ENCODE data around the gene SPINK13. TPM values are rescaled to one million over a fixed set of nuclear protein-coding genes. Genes with fewer than 3 reads are reported as not detected.

Gene SPINK13
- total RNA-seq, 1 donor from 2014 or later: not detected

DNA sequence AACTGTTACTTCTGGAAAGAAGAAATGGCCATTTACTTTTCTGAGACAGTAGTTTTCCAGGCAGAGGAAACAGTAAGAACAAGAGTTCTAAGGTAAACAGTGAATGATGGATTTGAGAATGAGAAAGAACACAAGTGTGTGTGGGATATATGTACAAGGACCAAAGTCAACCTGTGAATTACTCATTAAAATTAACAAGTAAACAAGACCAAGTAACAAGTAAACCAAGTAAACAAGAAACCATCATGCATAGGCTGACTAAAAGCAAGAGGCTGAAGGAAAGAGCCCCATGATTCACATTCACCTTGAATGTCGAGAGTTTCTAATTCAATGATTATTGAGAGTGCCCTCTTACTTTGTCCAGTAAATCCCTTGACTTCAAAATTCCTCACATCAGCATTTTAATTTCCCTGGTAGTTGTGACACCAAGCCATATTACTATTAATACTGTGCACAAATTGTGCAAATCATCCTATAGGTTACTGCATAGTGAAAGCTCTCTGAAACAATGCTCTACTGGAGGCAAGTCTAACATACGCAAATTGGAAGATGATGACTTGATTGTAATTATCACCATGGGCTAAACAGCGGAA is 40.1 kb upstream of the SPINK13 start:
- no peaks in the 10 kb centered on the region for H3K79me2 ChIP-seq (ENCODE audit: insufficient read depth, low read length)
- H3K4me2 ChIP-seq (ENCODE audit: low read length): no peak overlapping the region
- no peak overlapping the region for H3K27ac ChIP-seq (ENCODE audit: low read depth, low read length)
- no peaks in the 10 kb centered on the region for H3K36me3 Mint-ChIP-seq (ENCODE audit: low read depth, unreplicated experiment)
- no peaks in the 10 kb centered on the region for H3K9me3 ChIP-seq (ENCODE audit: insufficient read depth, low read depth, low read length)
- no peak overlapping the region for H3K4me3 ChIP-seq (ENCODE audit: insufficient read depth, low read depth, low read length)
- no peaks in the 10 kb centered on the region for H4K20me1 ChIP-seq (ENCODE audit: insufficient read depth, low read length)
- DNase-seq (ENCODE audit: low read depth) (no peak), FAIRE-seq (no peak)
- H3K4me1 Mint-ChIP-seq (ENCODE audit: low read depth, unreplicated experiment): no peaks in the 10 kb centered on the region
- H3K4me1 ChIP-seq (ENCODE audit: insufficient read depth, low read length): no peaks in the 10 kb centered on the region
- no peaks in the 10 kb centered on the region for H3K9me3 Mint-ChIP-seq (ENCODE audit: unreplicated experiment)
- no peak overlapping the region for H3K27ac Mint-ChIP-seq (ENCODE audit: unreplicated experiment)
- H3K9ac ChIP-seq (ENCODE audit: low read length): no peak overlapping the region
- TF ChIP-seq EZH2 (IDR thresholded peaks at IDR 0.05; ENCODE audit: insufficient read depth, low read length): no peak
- TF ChIP-seq, protein P1, sequence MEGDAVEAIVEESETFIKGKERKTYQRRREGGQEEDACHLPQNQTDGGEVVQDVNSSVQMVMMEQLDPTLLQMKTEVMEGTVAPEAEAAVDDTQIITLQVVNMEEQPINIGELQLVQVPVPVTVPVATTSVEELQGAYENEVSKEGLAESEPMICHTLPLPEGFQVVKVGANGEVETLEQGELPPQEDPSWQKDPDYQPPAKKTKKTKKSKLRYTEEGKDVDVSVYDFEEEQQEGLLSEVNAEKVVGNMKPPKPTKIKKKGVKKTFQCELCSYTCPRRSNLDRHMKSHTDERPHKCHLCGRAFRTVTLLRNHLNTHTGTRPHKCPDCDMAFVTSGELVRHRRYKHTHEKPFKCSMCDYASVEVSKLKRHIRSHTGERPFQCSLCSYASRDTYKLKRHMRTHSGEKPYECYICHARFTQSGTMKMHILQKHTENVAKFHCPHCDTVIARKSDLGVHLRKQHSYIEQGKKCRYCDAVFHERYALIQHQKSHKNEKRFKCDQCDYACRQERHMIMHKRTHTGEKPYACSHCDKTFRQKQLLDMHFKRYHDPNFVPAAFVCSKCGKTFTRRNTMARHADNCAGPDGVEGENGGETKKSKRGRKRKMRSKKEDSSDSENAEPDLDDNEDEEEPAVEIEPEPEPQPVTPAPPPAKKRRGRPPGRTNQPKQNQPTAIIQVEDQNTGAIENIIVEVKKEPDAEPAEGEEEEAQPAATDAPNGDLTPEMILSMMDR (IDR thresholded peaks at IDR 0.05; ENCODE audit: insufficient read depth, low read depth, low read length): no peak
- H3K4me3 Mint-ChIP-seq (ENCODE audit: unreplicated experiment): no peak overlapping the region
- no peak overlapping the region for H2AFZ ChIP-seq (ENCODE audit: low read depth, low read length)
- peaks cover 2% of the 10 kb centered on the region for H3K27me3 Mint-ChIP-seq (ENCODE audit: low read depth, unreplicated experiment)
- no peaks in the 10 kb centered on the region for H3K27me3 ChIP-seq (ENCODE audit: insufficient read depth, low read length)
- no peaks in the 10 kb centered on the region for H3K36me3 ChIP-seq (ENCODE audit: insufficient read depth, low read length)

DNA sequence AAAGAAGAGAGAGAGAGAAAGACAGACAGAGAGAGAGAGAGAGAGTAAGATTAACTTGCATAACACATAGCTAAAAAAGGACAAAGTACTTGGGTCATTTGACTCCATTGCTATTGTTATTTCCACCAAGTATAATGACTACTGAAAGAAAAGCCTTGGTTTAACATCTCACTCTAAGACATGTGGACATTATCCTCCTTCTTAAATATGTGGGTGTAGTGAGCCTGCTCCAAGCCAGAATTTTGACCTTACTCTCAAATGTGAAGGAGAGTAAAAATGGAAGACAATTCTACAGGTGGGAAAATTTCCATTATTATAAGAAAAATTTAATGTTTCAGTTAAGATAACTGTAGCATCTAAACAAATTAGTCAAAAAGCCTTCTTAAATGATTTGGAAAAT is 38.8 kb upstream of the SPINK13 start:
- no peaks in the 10 kb centered on the region for H3K36me3 ChIP-seq (ENCODE audit: insufficient read depth, low read length)
- H3K27ac ChIP-seq (ENCODE audit: low read depth, low read length): no peak overlapping the region
- no peaks in the 10 kb centered on the region for H3K9me3 ChIP-seq (ENCODE audit: insufficient read depth, low read depth, low read length)
- TF ChIP-seq EZH2 (IDR thresholded peaks at IDR 0.05; ENCODE audit: insufficient read depth, low read length): no peak
- TF ChIP-seq, protein P1 (IDR thresholded peaks at IDR 0.05; ENCODE audit: insufficient read depth, low read depth, low read length): no peak
- no peak for DNase-seq (ENCODE audit: low read depth)
- no peak overlapping the region for H3K4me2 ChIP-seq (ENCODE audit: low read length)
- no peak overlapping the region for H3K4me3 ChIP-seq (ENCODE audit: insufficient read depth, low read depth, low read length)
- no peak overlapping the region for H3K9ac ChIP-seq (ENCODE audit: low read length)
- Mint-ChIP-seq H3K36me3 (ENCODE audit: low read depth, unreplicated experiment) (no peaks in the 10 kb centered on the region), H3K27ac (ENCODE audit: unreplicated experiment) (no peak overlapping the region), H3K4me3 (ENCODE audit: unreplicated experiment) (no peak overlapping the region), H3K9me3 (ENCODE audit: unreplicated experiment) (no peaks in the 10 kb centered on the region), H3K27me3 (ENCODE audit: low read depth, unreplicated experiment) (peaks cover 2% of the 10 kb centered on the region), H3K4me1 (ENCODE audit: low read depth, unreplicated experiment) (no peaks in the 10 kb centered on the region)
- no peak for FAIRE-seq
- H3K27me3 ChIP-seq (ENCODE audit: insufficient read depth, low read length): no peaks in the 10 kb centered on the region
- no peaks in the 10 kb centered on the region for H3K4me1 ChIP-seq (ENCODE audit: insufficient read depth, low read length)
- H3K79me2 ChIP-seq (ENCODE audit: insufficient read depth, low read length): no peaks in the 10 kb centered on the region
- H2AFZ ChIP-seq (ENCODE audit: low read depth, low read length): no peak overlapping the region
- no peaks in the 10 kb centered on the region for H4K20me1 ChIP-seq (ENCODE audit: insufficient read depth, low read length)

DNA sequence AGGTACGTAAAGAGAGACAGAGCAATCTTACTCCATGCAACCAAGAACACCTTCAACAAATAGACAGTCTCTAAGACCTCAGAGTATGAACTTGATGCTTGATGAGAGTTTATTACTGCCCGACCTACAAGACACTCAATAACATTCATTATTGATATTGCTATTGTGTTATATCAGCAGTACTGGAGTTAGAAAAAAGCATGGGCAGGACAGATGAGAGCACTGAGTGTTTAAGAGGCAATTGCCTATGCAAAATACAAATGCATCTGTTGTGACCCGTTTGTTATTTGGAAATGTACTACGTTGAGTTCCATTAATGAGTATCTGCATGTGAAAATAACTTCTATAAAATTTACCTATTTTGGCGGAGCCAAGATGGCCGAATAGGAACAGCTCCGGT is 38.4 kb upstream of the SPINK13 start:
- Mint-ChIP-seq H3K4me3 (ENCODE audit: unreplicated experiment) (no peak overlapping the region), H3K27ac (ENCODE audit: unreplicated experiment) (no peak overlapping the region), H3K36me3 (ENCODE audit: low read depth, unreplicated experiment) (no peaks in the 10 kb centered on the region), H3K9me3 (ENCODE audit: unreplicated experiment) (no peaks in the 10 kb centered on the region), H3K27me3 (ENCODE audit: low read depth, unreplicated experiment) (peaks cover 2% of the 10 kb centered on the region), H3K4me1 (ENCODE audit: low read depth, unreplicated experiment) (no peaks in the 10 kb centered on the region)
- H3K27ac ChIP-seq (ENCODE audit: low read depth, low read length): no peak overlapping the region
- no peak overlapping the region for H3K4me2 ChIP-seq (ENCODE audit: low read length)
- no peaks in the 10 kb centered on the region for H3K36me3 ChIP-seq (ENCODE audit: insufficient read depth, low read length)
- no peak overlapping the region for H3K9ac ChIP-seq (ENCODE audit: low read length)
- no peak overlapping the region for H3K4me3 ChIP-seq (ENCODE audit: insufficient read depth, low read depth, low read length)
- TF ChIP-seq, protein P1 (IDR thresholded peaks at IDR 0.05; ENCODE audit: insufficient read depth, low read depth, low read length): no peak
- TF ChIP-seq EZH2 (IDR thresholded peaks at IDR 0.05; ENCODE audit: insufficient read depth, low read length): no peak
- no peaks in the 10 kb centered on the region for H3K27me3 ChIP-seq (ENCODE audit: insufficient read depth, low read length)
- FAIRE-seq: no peak
- no peaks in the 10 kb centered on the region for H3K9me3 ChIP-seq (ENCODE audit: insufficient read depth, low read depth, low read length)
- H3K79me2 ChIP-seq (ENCODE audit: insufficient read depth, low read length): no peaks in the 10 kb centered on the region
- no peak overlapping the region for H2AFZ ChIP-seq (ENCODE audit: low read depth, low read length)
- H4K20me1 ChIP-seq (ENCODE audit: insufficient read depth, low read length): no peaks in the 10 kb centered on the region
- no peaks in the 10 kb centered on the region for H3K4me1 ChIP-seq (ENCODE audit: insufficient read depth, low read length)
- no peak for DNase-seq (ENCODE audit: low read depth)

Measured in astrocyte (in vitro differentiated cells and primary cell).